ENCODE measurements around the gene RASL10A. TPM values are rescaled to one million over a fixed set of nuclear protein-coding genes. Genes with fewer than 3 reads are reported as not detected.

The RASL10A gene
- total and polyA plus RNA-seq, 9 of the 15 experiments (the other 6 are each of a cell fraction or from before 2014, with no cell fraction given): 0.17 to 1.2 (median 0.45) TPM; not detected in 3

DNA sequence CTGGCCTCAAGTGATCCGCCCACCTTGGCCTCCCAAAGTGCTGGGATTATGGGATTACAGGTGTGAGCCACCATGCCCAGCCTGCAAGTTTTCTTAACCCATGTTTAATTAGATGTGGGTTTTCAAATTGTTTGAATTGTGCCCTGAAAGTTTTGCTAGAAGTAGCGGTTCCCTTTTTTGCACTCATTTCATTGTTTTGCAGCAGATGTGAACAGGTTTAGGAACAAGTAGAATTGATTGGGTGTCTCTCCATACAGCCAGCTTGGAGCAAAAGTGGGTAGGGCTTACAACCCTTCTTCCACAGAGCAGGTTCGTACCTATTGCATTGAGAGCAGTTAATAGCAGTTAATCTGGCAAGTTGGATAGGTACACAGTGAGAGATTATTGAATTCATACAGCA, 31.3 kb downstream of the RASL10A start:
- Histone ChIP-seq H3K4me2 (ENCODE audit: insufficient read depth, low read length) (no peak overlapping the region), H3K9me1 (ENCODE audit: control insufficient read depth, insufficient read depth, low read length) (no peaks in the 10 kb centered on the region), H3K9ac (ENCODE audit: insufficient read depth in 1 of 2, low read depth in 2 of 2, low read length in 2 of 2) (no peak overlapping the region), H3K4me3 (no peak overlapping the region), H3K27ac (ENCODE audit: extremely low read depth, low read depth, low read length) (no peak overlapping the region), H3K9me3 (replicated peaks; ENCODE audit: control insufficient read depth, insufficient read depth, low read depth, low read length) (no peaks in the 10 kb centered on the region), H4K20me1 (replicated peaks; ENCODE audit: control insufficient read depth, insufficient read depth, low read length) (0 out of 2 replicates have a peak, but pooled peaks cover 2% of the 10 kb centered on the region), H3K4me1 (replicated peaks in 1 of 2; ENCODE audit: control insufficient read depth in 2 of 2, insufficient read depth in 2 of 2, low read length in 2 of 2) (no peaks in the 10 kb centered on the region), H3K79me2 (ENCODE audit: control insufficient read depth, insufficient read depth, low read length) (peaks cover 31% of the 10 kb centered on the region), H2AFZ (ENCODE audit: low read depth, low read length) (no peak overlapping the region), H3K36me3 (ENCODE audit: control insufficient read depth, insufficient read depth, low read length) (peaks cover 90% of the 10 kb centered on the region), H3K27me3 (ENCODE audit: control insufficient read depth in 2 of 2, insufficient read depth in 2 of 2, low read length in 2 of 2) (no peaks in the 10 kb centered on the region)
- FAIRE-seq (no peak), ATAC-seq (no peak), DNase-seq (ENCODE audit: extremely low read depth in 1 of 4, low spot score in 3 of 4) (no peak)
- ChIA-PET POLR2A (interaction anchor here (1.2 kb wide), 1 partner anchor 14 kb away, joined by 6 read pairs; no protein-coding TSS in a partner anchor), CTCF (ENCODE audit: low intra/inter-chr PET ratio) (no interaction called here)
- in situ Hi-C loops (cut with MboI) (no loop called here), intact Hi-C loops (cut with micrococcal nuclease) (no loop called here)
- no TSS peak for BruUV-seq (replicated peaks)
- WGBS (ENCODE audit: insufficient coverage, low coverage, missing lambda C conversion rate): 100% methylated on average over 2 of the region's 3 CpGs
- TF ChIP-seq RFX1 (IDR thresholded peaks at IDR 0.05): no peak
- TF ChIP-seq, protein P1, sequence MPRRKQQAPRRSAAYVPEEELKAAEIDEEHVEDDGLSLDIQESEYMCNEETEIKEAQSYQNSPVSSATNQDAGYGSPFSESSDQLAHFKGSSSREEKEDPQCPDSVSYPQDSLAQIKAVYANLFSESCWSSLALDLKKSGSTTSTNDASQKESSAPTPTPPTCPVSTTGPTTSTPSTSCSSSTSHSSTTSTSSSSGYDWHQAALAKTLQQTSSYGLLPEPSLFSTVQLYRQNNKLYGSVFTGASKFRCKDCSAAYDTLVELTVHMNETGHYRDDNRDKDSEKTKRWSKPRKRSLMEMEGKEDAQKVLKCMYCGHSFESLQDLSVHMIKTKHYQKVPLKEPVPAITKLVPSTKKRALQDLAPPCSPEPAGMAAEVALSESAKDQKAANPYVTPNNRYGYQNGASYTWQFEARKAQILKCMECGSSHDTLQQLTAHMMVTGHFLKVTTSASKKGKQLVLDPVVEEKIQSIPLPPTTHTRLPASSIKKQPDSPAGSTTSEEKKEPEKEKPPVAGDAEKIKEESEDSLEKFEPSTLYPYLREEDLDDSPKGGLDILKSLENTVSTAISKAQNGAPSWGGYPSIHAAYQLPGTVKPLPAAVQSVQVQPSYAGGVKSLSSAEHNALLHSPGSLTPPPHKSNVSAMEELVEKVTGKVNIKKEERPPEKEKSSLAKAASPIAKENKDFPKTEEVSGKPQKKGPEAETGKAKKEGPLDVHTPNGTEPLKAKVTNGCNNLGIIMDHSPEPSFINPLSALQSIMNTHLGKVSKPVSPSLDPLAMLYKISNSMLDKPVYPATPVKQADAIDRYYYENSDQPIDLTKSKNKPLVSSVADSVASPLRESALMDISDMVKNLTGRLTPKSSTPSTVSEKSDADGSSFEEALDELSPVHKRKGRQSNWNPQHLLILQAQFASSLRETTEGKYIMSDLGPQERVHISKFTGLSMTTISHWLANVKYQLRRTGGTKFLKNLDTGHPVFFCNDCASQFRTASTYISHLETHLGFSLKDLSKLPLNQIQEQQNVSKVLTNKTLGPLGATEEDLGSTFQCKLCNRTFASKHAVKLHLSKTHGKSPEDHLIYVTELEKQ (CRISPR knock-in tag; IDR thresholded peaks at IDR 0.05): no peak
- TF ChIP-seq MTA3 (IDR thresholded peaks at IDR 0.05; ENCODE audit: borderline replicate concordance): no peak
- TF ChIP-seq ZNF212 (CRISPR knock-in tag; IDR thresholded peaks at IDR 0.05): no peak
- TF ChIP-seq TEAD2 (tag; IDR thresholded peaks at IDR 0.05): no peak
- no peak for TF ChIP-seq FUS (optimal IDR thresholded peaks at IDR 0.05; ENCODE audit: low read depth, low read length)
- TF ChIP-seq, protein P2, sequence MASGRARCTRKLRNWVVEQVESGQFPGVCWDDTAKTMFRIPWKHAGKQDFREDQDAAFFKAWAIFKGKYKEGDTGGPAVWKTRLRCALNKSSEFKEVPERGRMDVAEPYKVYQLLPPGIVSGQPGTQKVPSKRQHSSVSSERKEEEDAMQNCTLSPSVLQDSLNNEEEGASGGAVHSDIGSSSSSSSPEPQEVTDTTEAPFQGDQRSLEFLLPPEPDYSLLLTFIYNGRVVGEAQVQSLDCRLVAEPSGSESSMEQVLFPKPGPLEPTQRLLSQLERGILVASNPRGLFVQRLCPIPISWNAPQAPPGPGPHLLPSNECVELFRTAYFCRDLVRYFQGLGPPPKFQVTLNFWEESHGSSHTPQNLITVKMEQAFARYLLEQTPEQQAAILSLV (tag; IDR thresholded peaks at IDR 0.05): no peak
- TF ChIP-seq, protein P3, sequence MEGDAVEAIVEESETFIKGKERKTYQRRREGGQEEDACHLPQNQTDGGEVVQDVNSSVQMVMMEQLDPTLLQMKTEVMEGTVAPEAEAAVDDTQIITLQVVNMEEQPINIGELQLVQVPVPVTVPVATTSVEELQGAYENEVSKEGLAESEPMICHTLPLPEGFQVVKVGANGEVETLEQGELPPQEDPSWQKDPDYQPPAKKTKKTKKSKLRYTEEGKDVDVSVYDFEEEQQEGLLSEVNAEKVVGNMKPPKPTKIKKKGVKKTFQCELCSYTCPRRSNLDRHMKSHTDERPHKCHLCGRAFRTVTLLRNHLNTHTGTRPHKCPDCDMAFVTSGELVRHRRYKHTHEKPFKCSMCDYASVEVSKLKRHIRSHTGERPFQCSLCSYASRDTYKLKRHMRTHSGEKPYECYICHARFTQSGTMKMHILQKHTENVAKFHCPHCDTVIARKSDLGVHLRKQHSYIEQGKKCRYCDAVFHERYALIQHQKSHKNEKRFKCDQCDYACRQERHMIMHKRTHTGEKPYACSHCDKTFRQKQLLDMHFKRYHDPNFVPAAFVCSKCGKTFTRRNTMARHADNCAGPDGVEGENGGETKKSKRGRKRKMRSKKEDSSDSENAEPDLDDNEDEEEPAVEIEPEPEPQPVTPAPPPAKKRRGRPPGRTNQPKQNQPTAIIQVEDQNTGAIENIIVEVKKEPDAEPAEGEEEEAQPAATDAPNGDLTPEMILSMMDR (IDR thresholded peaks at IDR 0.05 in 2 of 3, conservative IDR thresholded peaks at IDR 0.05 in 1 of 3; ENCODE audit: insufficient read depth in 2 of 3, low read depth in 1 of 3, low read length in 3 of 3): no peak
- TF ChIP-seq, protein P4, sequence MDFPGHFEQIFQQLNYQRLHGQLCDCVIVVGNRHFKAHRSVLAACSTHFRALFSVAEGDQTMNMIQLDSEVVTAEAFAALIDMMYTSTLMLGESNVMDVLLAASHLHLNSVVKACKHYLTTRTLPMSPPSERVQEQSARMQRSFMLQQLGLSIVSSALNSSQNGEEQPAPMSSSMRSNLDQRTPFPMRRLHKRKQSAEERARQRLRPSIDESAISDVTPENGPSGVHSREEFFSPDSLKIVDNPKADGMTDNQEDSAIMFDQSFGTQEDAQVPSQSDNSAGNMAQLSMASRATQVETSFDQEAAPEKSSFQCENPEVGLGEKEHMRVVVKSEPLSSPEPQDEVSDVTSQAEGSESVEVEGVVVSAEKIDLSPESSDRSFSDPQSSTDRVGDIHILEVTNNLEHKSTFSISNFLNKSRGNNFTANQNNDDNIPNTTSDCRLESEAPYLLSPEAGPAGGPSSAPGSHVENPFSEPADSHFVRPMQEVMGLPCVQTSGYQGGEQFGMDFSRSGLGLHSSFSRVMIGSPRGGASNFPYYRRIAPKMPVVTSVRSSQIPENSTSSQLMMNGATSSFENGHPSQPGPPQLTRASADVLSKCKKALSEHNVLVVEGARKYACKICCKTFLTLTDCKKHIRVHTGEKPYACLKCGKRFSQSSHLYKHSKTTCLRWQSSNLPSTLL (IDR thresholded peaks at IDR 0.05): no peak
- no peak for TF ChIP-seq CBX2 (IDR thresholded peaks at IDR 0.05; ENCODE audit: insufficient read depth, low read length, poor library complexity, severe bottlenecking)
- TF ChIP-seq NFE2 (IDR thresholded peaks at IDR 0.05; ENCODE audit: low read depth): no peak
- no peak for TF ChIP-seq PTBP1 (IDR thresholded peaks at IDR 0.05; ENCODE audit: low read depth, low read length)
- TF ChIP-seq FOS (IDR thresholded peaks at IDR 0.05; ENCODE audit: extremely low read depth, insufficient read length): no peak

Data from K562 (cell line).